NT2/D1 (cell line): ENCODE data around the gene NOP16.

Experiments used
- SUZ12 ChIP-seq: IDR thresholded peaks from 2 replicates; pipeline ENCODE4 v1.6.1; 2011; ENCODE audit not compliant: insufficient read length, insufficient read depth; ENCODE audit errors: extremely low read depth
- YY1 ChIP-seq: IDR thresholded peaks from 2 replicates; pipeline ENCODE4 v1.6.1; 2011; ENCODE audit not compliant: insufficient read length, insufficient read depth
- ZNF274 ChIP-seq: IDR thresholded peaks from 2 replicates; pipeline ENCODE4 v1.6.1; 2011; ENCODE audit warnings: mild to moderate bottlenecking, low read depth, low read length

- TF ChIP-seq YY1, result no peak
- TF ChIP-seq ZNF274, result no peak
- no peak for TF ChIP-seq SUZ12
Measured at GRCh38 chr5:176412517-176413254, 24.3 kb upstream of the NOP16 start.
